NB4 (cell line): ENCODE results near the gene CADM1.

ENCODE experiments used
- POLR2A ChIP-seq: IDR thresholded peaks from 2 replicates; pipeline ENCODE4 v1.6.1; 2011; ENCODE audit warnings: mild to moderate bottlenecking; ENCODE audit not compliant: insufficient read length; ENCODE audit errors: extremely low read depth
- TF ChIP-seq, protein P1 (sequence below): IDR thresholded peaks from one replicate; pipeline ENCODE4 v1.5.1; 2012; ENCODE audit warnings: low read depth, low read length

- TF ChIP-seq, protein P1, sequence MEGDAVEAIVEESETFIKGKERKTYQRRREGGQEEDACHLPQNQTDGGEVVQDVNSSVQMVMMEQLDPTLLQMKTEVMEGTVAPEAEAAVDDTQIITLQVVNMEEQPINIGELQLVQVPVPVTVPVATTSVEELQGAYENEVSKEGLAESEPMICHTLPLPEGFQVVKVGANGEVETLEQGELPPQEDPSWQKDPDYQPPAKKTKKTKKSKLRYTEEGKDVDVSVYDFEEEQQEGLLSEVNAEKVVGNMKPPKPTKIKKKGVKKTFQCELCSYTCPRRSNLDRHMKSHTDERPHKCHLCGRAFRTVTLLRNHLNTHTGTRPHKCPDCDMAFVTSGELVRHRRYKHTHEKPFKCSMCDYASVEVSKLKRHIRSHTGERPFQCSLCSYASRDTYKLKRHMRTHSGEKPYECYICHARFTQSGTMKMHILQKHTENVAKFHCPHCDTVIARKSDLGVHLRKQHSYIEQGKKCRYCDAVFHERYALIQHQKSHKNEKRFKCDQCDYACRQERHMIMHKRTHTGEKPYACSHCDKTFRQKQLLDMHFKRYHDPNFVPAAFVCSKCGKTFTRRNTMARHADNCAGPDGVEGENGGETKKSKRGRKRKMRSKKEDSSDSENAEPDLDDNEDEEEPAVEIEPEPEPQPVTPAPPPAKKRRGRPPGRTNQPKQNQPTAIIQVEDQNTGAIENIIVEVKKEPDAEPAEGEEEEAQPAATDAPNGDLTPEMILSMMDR = no peak
- no peak for TF ChIP-seq POLR2A
Measured at GRCh38 chr11:115524572-115524971, 20.4 kb upstream of the CADM1 start.
